Medulla oblongata (tissue), 1 donor: ENCODE data around the gene THYN1.
A peak's percentile ranks its signal among the peaks of the same experiment; 100 is the strongest.

Experiments used
- DNase-seq: peaks from one replicate; pipeline ENCODE4 v3.0.0-alpha.2; 2015; ENCODE audit errors: extremely low spot score

Gene THYN1

GRCh38 chr11:134248910-134249480 lies 4.2 kb downstream of the THYN1 start:
- no peak for DNase-seq

GRCh38 chr11:134246678-134247077 lies 6.5 kb downstream of the THYN1 start:
- no peak for DNase-seq

- no peak for DNase-seq
These were observed 7.1 kb downstream of the THYN1 start for GRCh38 chr11:134246100-134246499.

- DNase-seq = no peak
These were observed 7.7 kb downstream of the THYN1 start for GRCh38 chr11:134245434-134245833.

- DNase-seq = no peak
These were observed 8.6 kb downstream of the THYN1 start for GRCh38 chr11:134244593-134244992.

GRCh38 chr11:134243913-134244312 lies 9.2 kb downstream of the THYN1 start:
- DNase-seq = no peak

- no peak for DNase-seq
These were observed 10.8 kb downstream of the THYN1 start for GRCh38 chr11:134242376-134242775.

- no peak for DNase-seq
These were observed 12.6 kb downstream of the THYN1 start for GRCh38 chr11:134240592-134240991.

GRCh38 chr11:134238956-134239355 lies 14.2 kb downstream of the THYN1 start:
- no peak for DNase-seq

GRCh38 chr11:134237557-134237922 lies 15.6 kb downstream of the THYN1 start:
- no peak for DNase-seq

- no peak for DNase-seq
These were observed 16.2 kb downstream of the THYN1 start for GRCh38 chr11:134236834-134237556.

- DNase-seq = no peak
These were observed 17.8 kb downstream of the THYN1 start for GRCh38 chr11:134235399-134235798.

- no peak for DNase-seq
These were observed 19.4 kb downstream of the THYN1 start for GRCh38 chr11:134233729-134234179.

GRCh38 chr11:134231958-134232659 lies 21.0 kb downstream of the THYN1 start:
- no peak for DNase-seq

- no peak for DNase-seq
These were observed 22.8 kb downstream of the THYN1 start for GRCh38 chr11:134230339-134230738.

- no peak for DNase-seq
These were observed 23.9 kb downstream of the THYN1 start for GRCh38 chr11:134229126-134229790.

GRCh38 chr11:134228625-134229024 lies 24.5 kb downstream of the THYN1 start:
- no peak for DNase-seq

- DNase-seq = no peak
These were observed 26.3 kb downstream of the THYN1 start for GRCh38 chr11:134226806-134227325.

GRCh38 chr11:134224710-134225664 lies 28.2 kb downstream of the THYN1 start:
- peak; percentile 74 for DNase-seq

- peak; percentile 97 for DNase-seq
These were observed 29.1 kb downstream of the THYN1 start, which contains the start of the genes NCAPD3 and VPS26B for GRCh38 chr11:134223836-134224709. Gene NCAPD3, minus strand, starts transcription at chr11:134223967. Its CDS starts 41 bp downstream, at chr11:134223926. Gene VPS26B, plus strand, starts transcription at chr11:134224671. Its CDS starts 452 bp downstream, at chr11:134225123.
